Esophagus (tissue), 2 donors: ENCODE results near the gene HS6ST2. TPM values are rescaled to one million over a fixed set of nuclear protein-coding genes. Genes with fewer than 3 reads are reported as not detected.

Source experiments
- H3K27ac ChIP-seq, 2 donors: one replicate each; pipeline ENCODE4 v1.5.1; 2013; ENCODE audit warnings: low read depth in 2 of 2, mild to moderate bottlenecking in 2 of 2, inconsistent platforms in 1 of 2, low read length in 1 of 2, moderate library complexity in 1 of 2
- H3K27me3 ChIP-seq, 2 donors: one replicate each; pipeline ENCODE4 v1.6.1; 2013; ENCODE audit warnings: low read length in 2 of 2, control low read depth in 1 of 2, mild to moderate bottlenecking in 1 of 2; ENCODE audit not compliant: insufficient read depth in 2 of 2, control insufficient read depth in 1 of 2
- H3K36me3 ChIP-seq, 2 donors: one replicate each; pipeline ENCODE4 v1.6.1; 2013; ENCODE audit warnings: low read length in 1 of 2; ENCODE audit not compliant: control insufficient read depth in 2 of 2, insufficient read depth in 2 of 2
- H3K4me1 ChIP-seq, 2 donors: one replicate each; pipeline ENCODE4 v1.6.1; 2013; ENCODE audit warnings: low read length in 1 of 2; ENCODE audit not compliant: control insufficient read depth in 2 of 2, insufficient read depth in 2 of 2
- H3K4me3 ChIP-seq, 2 donors: one replicate each; pipeline ENCODE4 v1.5.1; 2013; ENCODE audit warnings: low read length in 2 of 2, mild to moderate bottlenecking in 2 of 2, low read depth in 1 of 2, moderate library complexity in 1 of 2
- H3K9me3 ChIP-seq, 2 donors: one replicate each; pipeline ENCODE4 v1.6.1; 2013; ENCODE audit warnings: mild to moderate bottlenecking in 2 of 2, low read depth in 1 of 2, low read length in 1 of 2, moderate library complexity in 1 of 2; ENCODE audit not compliant: control insufficient read depth in 2 of 2, insufficient read depth in 1 of 2
- WGBS, 2 donors: extraction: QIAGEN DNeasy Blood & Tissue Kit; methylation state at CpG; one replicate each; pipeline ENCODE4 v1.1.7; 2013; 5-methylcytosine and 5-hydroxymethylcytosine counted together
- polyA plus RNA-seq, 2 donors: library from polyadenylated mRNA; stranded (reverse); fragments of 200-250 nt; gene quantifications; one replicate each; pipeline ENCODE4 v1.2.3, GENCODE V29; 2013
- donor health status: healthy with polysubstance abuse.
- donor health status: Bipolar disorder and iron deficiency.

The HS6ST2 gene
- polyA plus RNA-seq, 2 donors, result 0.81 to 2.8 TPM

- Histone ChIP-seq H3K4me3 (no peak overlapping the region), H3K27me3 (peaks cover 0 to 5% of the 10 kb centered on the region in 2 donors), H3K9me3 (no peaks in the 10 kb centered on the region), H3K36me3 (no peaks in the 10 kb centered on the region), H3K27ac (no peak overlapping the region), H3K4me1 (no peaks in the 10 kb centered on the region)
- WGBS, 2 donors, result 56 to 63% methylated on average over 6 of the region's 6 CpGs
These were observed 268.5 kb downstream of the HS6ST2 start for GRCh38 chrX:132689612-132690563.

GRCh38 chrX:132685276-132685675 lies 273.2 kb downstream of the HS6ST2 start:
- no peaks in the 10 kb centered on the region for H3K36me3 ChIP-seq
- no peaks in the 10 kb centered on the region for H3K4me1 ChIP-seq
- WGBS, 2 donors, result 77 to 80% methylated on average over 4 of the region's 4 CpGs
- no peak overlapping the region for H3K4me3 ChIP-seq
- H3K9me3 ChIP-seq, result no peaks in the 10 kb centered on the region
- H3K27me3 ChIP-seq, result no peaks in the 10 kb centered on the region
- no peak overlapping the region for H3K27ac ChIP-seq

GRCh38 chrX:132677233-132677716 lies 281.2 kb downstream of the HS6ST2 start:
- WGBS, 2 donors, result 51 to 74% methylated on average over 2 of the region's 2 CpGs
- no peaks in the 10 kb centered on the region for H3K36me3 ChIP-seq

GRCh38 chrX:132676561-132677186 lies 281.8 kb downstream of the HS6ST2 start:
- WGBS, 2 donors, result 33 to 50% methylated on average over 4 of the region's 4 CpGs
- Histone ChIP-seq H3K4me3 (no peak overlapping the region), H3K9me3 (no peaks in the 10 kb centered on the region)

More at GRCh38 chrX:132677233-132677716, 281.2 kb downstream of the HS6ST2 start:
- Histone ChIP-seq H3K27ac (no peak overlapping the region), H3K27me3 (no peaks in the 10 kb centered on the region), H3K4me1 (no peaks in the 10 kb centered on the region), H3K4me3 (no peak overlapping the region), H3K9me3 (no peaks in the 10 kb centered on the region)

GRCh38 chrX:132676102-132676501 lies 282.3 kb downstream of the HS6ST2 start:
- Histone ChIP-seq H3K4me1 (no peaks in the 10 kb centered on the region), H3K9me3 (no peaks in the 10 kb centered on the region), H3K27me3 (no peaks in the 10 kb centered on the region), H3K4me3 (no peak overlapping the region), H3K27ac (no peak overlapping the region), H3K36me3 (no peaks in the 10 kb centered on the region)
- WGBS, 2 donors, result 66 to 91% methylated on average over 3 of the region's 3 CpGs

More at GRCh38 chrX:132676561-132677186, 281.8 kb downstream of the HS6ST2 start:
- Histone ChIP-seq H3K4me1 (no peaks in the 10 kb centered on the region), H3K27me3 (no peaks in the 10 kb centered on the region), H3K36me3 (no peaks in the 10 kb centered on the region), H3K27ac (no peak overlapping the region)

GRCh38 chrX:132673331-132673730 lies 285.1 kb downstream of the HS6ST2 start:
- WGBS, 2 donors, result 25 to 43% methylated on average over 1 of the region's 1 CpG
- Histone ChIP-seq H3K36me3 (no peaks in the 10 kb centered on the region), H3K9me3 (no peaks in the 10 kb centered on the region), H3K27me3 (no peaks in the 10 kb centered on the region), H3K27ac (no peak overlapping the region), H3K4me3 (no peak overlapping the region), H3K4me1 (no peaks in the 10 kb centered on the region)

- H3K27ac ChIP-seq, result no peak overlapping the region
- H3K27me3 ChIP-seq, result no peaks in the 10 kb centered on the region
- no peaks in the 10 kb centered on the region for H3K36me3 ChIP-seq
- WGBS, 2 donors, result 62 to 82% methylated on average over 3 of the region's 3 CpGs
- no peaks in the 10 kb centered on the region for H3K4me1 ChIP-seq
- no peaks in the 10 kb centered on the region for H3K9me3 ChIP-seq
- H3K4me3 ChIP-seq, result no peak overlapping the region
These were observed 287.2 kb downstream of the HS6ST2 start for GRCh38 chrX:132671229-132671641.

- 80 to 89% methylated on average over 4 of the region's 4 CpGs for WGBS, 2 donors
- H3K4me1 ChIP-seq, result no peaks in the 10 kb centered on the region
- H3K36me3 ChIP-seq, result no peaks in the 10 kb centered on the region
- H3K27me3 ChIP-seq, result no peaks in the 10 kb centered on the region
- no peak overlapping the region for H3K27ac ChIP-seq
- H3K4me3 ChIP-seq, result no peak overlapping the region
- no peaks in the 10 kb centered on the region for H3K9me3 ChIP-seq
These were observed 289.3 kb downstream of the HS6ST2 start for GRCh38 chrX:132669142-132669541.

- Histone ChIP-seq H3K4me1 (no peaks in the 10 kb centered on the region), H3K9me3 (no peaks in the 10 kb centered on the region), H3K27ac (no peak overlapping the region), H3K4me3 (no peak overlapping the region), H3K27me3 (no peaks in the 10 kb centered on the region), H3K36me3 (no peaks in the 10 kb centered on the region)
- WGBS, 2 donors, result 72% methylated on average over 6 of the region's 6 CpGs
These were observed 290.3 kb downstream of the HS6ST2 start for GRCh38 chrX:132668178-132668577.
